ENCODE measurements around the gene MBP. TPM values are rescaled to one million over a fixed set of nuclear protein-coding genes. Genes with fewer than 3 reads are reported as not detected.

MBP gene
- polyA plus RNA-seq, 1 donor: 28.8 TPM

DNA sequence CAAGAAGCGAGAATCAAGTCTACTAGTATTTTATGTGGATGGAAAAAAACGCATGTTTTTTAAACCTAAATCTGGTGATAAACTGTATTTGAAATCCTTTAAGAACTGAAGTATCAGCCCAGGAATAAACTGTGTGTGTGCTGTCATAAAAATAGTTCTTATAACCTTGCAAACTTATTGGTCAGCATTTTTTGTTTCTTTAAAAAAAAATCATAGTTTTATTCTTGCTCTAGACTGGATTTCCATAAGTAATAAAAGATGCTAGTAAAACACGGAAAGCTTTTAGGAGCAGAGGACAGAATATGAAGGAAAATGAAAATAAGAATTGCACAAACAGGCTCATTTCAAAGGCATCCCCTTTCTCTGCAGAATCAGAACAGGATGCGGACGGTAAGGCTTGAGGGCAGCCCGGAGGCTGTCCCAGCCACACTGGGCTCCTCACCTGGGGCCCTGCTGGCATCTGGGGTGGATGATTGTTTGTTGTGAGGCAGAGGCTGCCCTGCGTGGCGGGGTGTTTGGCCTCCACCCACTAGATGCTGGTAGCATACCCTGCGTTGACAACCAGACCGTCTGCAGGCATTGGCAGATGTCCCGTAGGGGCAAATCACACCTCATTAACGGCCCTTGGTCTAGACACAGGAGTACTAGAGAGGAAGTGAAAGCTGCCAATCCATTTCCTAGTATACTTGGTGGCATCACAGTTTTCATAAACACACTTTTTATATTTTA lies 52.5 kb downstream of the MBP start:
- H3K4me1 ChIP-seq (ENCODE audit: control insufficient read depth, insufficient read depth, low read length): peaks cover 6% of the 10 kb centered on the region
- no peaks in the 10 kb centered on the region for H3K27me3 ChIP-seq (ENCODE audit: control insufficient read depth, insufficient read depth, low read length)
- no peak overlapping the region for H3K4me3 ChIP-seq (ENCODE audit: low read length)
- WGBS (ENCODE audit: insufficient coverage, low lambda C conversion rate): 100% methylated on average over 1 of the region's 12 CpGs
- no peak overlapping the region for H3K27ac ChIP-seq (ENCODE audit: low read length)
- DNase-seq: no peak
- no peaks in the 10 kb centered on the region for H3K9me3 ChIP-seq (ENCODE audit: control insufficient read depth, low read depth, low read length)
- peaks cover 10% of the 10 kb centered on the region for H3K36me3 ChIP-seq (ENCODE audit: control insufficient read depth, insufficient read depth, low read length)

DNA sequence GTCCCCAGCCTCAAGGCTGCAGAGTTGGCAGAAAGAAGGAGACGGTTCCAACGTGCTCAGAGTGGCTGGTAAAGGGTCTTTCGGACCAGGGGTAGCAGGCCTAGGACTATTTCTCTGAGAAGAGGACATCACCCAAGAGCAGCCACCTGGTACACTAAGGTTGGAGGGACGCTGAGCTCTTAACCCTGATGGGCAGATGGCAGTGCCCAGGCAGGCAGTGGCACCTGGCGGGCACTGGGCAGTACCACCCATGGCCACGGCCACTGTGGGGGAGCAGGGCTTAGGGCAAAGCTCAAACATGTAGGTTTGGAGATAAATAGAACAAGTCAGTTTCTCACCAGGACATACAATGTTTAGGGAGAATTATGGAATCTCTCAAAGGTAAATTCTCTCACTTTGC lies 53.5 kb downstream of the MBP start:
- Histone ChIP-seq H3K9me3 (ENCODE audit: control insufficient read depth, low read depth, low read length) (no peaks in the 10 kb centered on the region), H3K27me3 (ENCODE audit: control insufficient read depth, insufficient read depth, low read length) (no peaks in the 10 kb centered on the region), H3K36me3 (ENCODE audit: control insufficient read depth, insufficient read depth, low read length) (peaks cover 10% of the 10 kb centered on the region), H3K4me3 (ENCODE audit: low read length) (no peak overlapping the region), H3K4me1 (ENCODE audit: control insufficient read depth, insufficient read depth, low read length) (no peaks in the 10 kb centered on the region), H3K27ac (ENCODE audit: low read length) (no peak overlapping the region)
- no peak for DNase-seq
- no CpG with 5 or more reads among the region's 6 CpGs for WGBS (ENCODE audit: insufficient coverage, low lambda C conversion rate)

DNA sequence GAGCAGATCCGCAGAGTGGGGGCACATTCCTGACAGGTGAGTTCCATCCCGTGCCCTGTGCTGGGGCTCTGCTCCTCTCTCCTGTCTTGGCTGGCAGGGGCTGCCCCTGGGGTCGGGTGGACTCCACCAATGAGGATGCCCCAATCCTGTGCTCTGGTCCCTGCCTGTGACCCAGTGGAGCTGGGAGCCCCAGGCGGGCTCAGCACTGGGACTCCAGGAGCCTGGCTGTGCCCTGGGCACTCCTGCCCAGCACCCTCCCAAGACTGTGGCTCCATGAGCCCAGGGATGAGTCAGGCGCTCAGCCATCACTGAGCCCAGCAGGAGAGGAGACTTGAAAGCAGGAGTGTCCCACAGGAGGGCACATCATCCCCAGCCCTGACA lies 53.9 kb downstream of the MBP start:
- Histone ChIP-seq H3K27me3 (ENCODE audit: control insufficient read depth, insufficient read depth, low read length) (no peaks in the 10 kb centered on the region), H3K4me1 (ENCODE audit: control insufficient read depth, insufficient read depth, low read length) (no peaks in the 10 kb centered on the region), H3K4me3 (ENCODE audit: low read length) (no peak overlapping the region), H3K9me3 (ENCODE audit: control insufficient read depth, low read depth, low read length) (no peaks in the 10 kb centered on the region), H3K36me3 (ENCODE audit: control insufficient read depth, insufficient read depth, low read length) (peaks cover 10% of the 10 kb centered on the region), H3K27ac (ENCODE audit: low read length) (no peak overlapping the region)
- DNase-seq: no peak
- WGBS (ENCODE audit: insufficient coverage, low lambda C conversion rate): no CpG with 5 or more reads among the region's 5 CpGs

DNA sequence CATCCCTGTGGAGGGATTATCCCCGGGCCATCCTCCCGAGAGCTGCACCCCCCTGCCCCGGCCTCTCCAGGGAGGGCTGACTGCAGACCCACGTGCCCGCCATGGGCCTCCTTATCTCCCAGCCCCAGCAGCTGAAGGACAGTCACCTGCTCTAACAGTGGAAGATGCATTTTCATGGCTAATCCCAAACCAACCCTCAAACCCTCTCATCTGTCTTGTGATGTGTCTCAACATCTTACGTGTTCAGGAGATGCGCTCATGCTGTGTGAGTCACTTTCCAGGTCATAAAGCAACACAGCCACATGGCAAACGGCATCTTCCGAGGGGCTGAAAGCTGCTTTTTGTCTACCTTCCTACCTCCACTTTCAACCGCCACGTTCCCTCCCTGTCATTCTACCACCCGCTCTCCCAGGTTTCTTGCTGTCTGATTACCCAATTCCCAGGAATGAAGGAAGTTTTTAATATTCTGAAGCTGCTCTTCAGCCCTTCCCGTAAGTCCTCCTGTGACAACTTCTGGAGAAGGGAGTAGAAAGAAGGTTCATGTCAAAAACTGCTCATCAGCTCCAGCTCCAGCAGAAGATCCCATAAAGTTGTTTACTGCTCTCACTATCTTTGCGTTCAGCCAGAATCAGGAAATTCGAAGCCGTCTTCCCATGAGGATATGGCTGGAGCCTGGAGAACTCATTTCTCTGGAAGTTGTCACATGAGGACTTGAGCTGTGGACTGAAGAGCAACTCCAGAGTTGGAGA lies 54.5 kb downstream of the MBP start:
- WGBS (ENCODE audit: insufficient coverage, low lambda C conversion rate): 90% methylated on average over 3 of the region's 16 CpGs
- Histone ChIP-seq H3K9me3 (ENCODE audit: control insufficient read depth, low read depth, low read length) (no peaks in the 10 kb centered on the region), H3K27ac (ENCODE audit: low read length) (no peak overlapping the region), H3K36me3 (ENCODE audit: control insufficient read depth, insufficient read depth, low read length) (peaks cover 10% of the 10 kb centered on the region), H3K4me1 (ENCODE audit: control insufficient read depth, insufficient read depth, low read length) (no peaks in the 10 kb centered on the region), H3K27me3 (ENCODE audit: control insufficient read depth, insufficient read depth, low read length) (no peaks in the 10 kb centered on the region), H3K4me3 (ENCODE audit: low read length) (no peak overlapping the region)
- no peak for DNase-seq

DNA sequence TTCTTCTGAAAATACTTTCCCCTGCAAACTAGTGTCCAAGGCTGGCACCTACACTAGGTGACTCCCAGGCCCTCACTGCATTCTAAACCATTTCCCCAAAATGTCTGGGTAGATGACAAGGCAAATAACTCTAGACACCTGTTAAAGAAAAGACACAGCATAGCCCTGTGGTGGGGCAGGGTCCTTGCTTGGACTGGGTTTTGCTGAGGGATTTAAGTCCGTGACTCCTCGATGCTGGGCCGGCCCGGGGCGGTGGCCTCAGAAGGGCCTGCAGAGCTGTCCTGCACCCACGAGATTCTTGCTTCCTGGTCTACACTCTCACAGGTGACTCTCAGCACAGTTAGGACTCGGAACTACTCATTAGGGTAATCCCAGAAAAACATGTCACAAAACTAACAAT lies 55.2 kb downstream of the MBP start:
- no CpG with 5 or more reads among the region's 7 CpGs for WGBS (ENCODE audit: insufficient coverage, low lambda C conversion rate)
- Histone ChIP-seq H3K27ac (ENCODE audit: low read length) (no peak overlapping the region), H3K36me3 (ENCODE audit: control insufficient read depth, insufficient read depth, low read length) (peaks cover 10% of the 10 kb centered on the region), H3K27me3 (ENCODE audit: control insufficient read depth, insufficient read depth, low read length) (no peaks in the 10 kb centered on the region), H3K4me3 (ENCODE audit: low read length) (no peak overlapping the region), H3K4me1 (ENCODE audit: control insufficient read depth, insufficient read depth, low read length) (no peaks in the 10 kb centered on the region), H3K9me3 (ENCODE audit: control insufficient read depth, low read depth, low read length) (no peaks in the 10 kb centered on the region)
- no peak for DNase-seq

DNA sequence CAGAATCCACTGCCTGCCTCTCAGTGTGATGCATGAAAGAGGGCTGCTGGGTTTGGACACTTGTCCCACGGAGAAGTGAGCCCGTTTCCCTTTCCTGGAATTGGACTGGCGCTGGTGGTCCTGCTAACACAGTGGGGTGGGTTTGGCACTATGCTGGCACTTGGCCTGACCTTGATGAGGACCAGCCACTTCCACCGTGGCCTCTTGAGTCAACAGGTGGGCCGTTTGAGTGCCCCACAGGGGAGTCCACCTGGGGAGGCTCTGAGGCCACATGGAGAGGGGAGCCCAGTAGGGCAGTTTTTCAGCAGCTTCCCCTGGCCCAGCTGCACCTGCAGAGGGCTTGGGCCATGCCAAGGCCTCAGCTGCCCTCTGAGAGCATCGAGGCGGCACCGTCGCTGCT lies 56.5 kb downstream of the MBP start:
- Histone ChIP-seq H3K27me3 (ENCODE audit: control insufficient read depth, insufficient read depth, low read length) (no peaks in the 10 kb centered on the region), H3K4me1 (ENCODE audit: control insufficient read depth, insufficient read depth, low read length) (no peaks in the 10 kb centered on the region), H3K36me3 (ENCODE audit: control insufficient read depth, insufficient read depth, low read length) (peaks cover 10% of the 10 kb centered on the region), H3K9me3 (ENCODE audit: control insufficient read depth, low read depth, low read length) (no peaks in the 10 kb centered on the region), H3K4me3 (ENCODE audit: low read length) (no peak overlapping the region), H3K27ac (ENCODE audit: low read length) (no peak overlapping the region)
- DNase-seq: no peak
- WGBS (ENCODE audit: insufficient coverage, low lambda C conversion rate): no CpG with 5 or more reads among the region's 9 CpGs

DNA sequence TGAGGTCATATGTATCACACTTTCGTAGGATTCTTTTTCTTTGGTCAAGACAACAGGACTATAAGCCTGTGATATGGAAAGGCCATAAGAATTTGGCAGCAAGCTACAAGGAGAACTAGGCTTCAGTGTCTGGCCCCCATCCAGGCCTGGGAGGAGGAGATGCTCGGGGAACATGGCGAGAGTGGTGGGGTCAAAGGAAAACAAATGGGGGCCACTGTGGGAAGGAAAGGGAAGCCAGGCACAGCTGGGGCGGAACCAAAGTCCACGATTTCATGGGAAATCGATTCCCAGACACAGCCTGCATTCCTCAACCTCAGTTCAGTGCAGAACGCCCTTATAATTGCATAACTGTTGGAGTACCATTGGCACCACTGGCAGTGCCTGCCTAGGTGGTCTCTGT lies 58.2 kb downstream of the MBP start:
- Histone ChIP-seq H3K4me3 (ENCODE audit: low read length) (no peak overlapping the region), H3K4me1 (ENCODE audit: control insufficient read depth, insufficient read depth, low read length) (peaks cover 5% of the 10 kb centered on the region), H3K27me3 (ENCODE audit: control insufficient read depth, insufficient read depth, low read length) (no peaks in the 10 kb centered on the region), H3K27ac (ENCODE audit: low read length) (no peak overlapping the region), H3K9me3 (ENCODE audit: control insufficient read depth, low read depth, low read length) (no peaks in the 10 kb centered on the region), H3K36me3 (ENCODE audit: control insufficient read depth, insufficient read depth, low read length) (peaks cover 14% of the 10 kb centered on the region)
- DNase-seq: no peak
- 82% methylated on average over 2 of the region's 7 CpGs for WGBS (ENCODE audit: insufficient coverage, low lambda C conversion rate)

DNA sequence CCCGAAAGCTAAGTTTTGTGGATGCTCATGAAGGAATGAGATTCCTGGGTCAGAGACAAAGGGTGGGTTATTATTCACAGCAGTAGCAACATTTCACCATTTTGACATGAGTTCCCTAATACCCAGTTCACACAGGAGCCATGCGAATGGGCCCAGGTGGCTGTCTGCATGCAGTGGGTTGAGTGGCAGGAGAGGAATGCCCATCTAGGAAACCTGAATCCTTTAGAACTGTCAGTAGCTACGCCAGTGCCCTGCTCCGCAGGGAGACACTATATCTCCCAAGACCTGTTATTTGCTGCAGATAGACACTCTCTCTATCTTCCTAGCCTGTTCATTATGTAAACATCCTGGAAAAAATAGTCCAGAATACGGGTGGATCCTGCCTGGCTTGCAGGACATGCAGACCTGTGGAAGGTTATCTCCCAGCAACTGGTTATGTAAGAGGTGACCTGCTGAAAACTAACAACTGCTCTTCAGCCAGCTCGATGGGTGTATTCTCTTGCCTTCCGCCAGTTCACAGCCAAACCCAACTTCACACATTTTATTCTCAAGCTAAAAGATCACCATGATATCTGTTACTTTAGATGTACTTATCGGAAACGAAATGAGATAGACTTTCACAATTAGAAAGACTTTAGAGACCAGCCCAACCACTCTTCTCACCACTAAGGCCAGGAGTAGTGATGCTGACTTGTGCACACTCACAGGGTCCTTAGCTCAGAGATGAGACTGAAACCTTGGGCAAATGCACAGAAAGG lies 59.1 kb downstream of the MBP start:
- H3K36me3 ChIP-seq (ENCODE audit: control insufficient read depth, insufficient read depth, low read length): peaks cover 13% of the 10 kb centered on the region
- DNase-seq: peak in 1 of 2 donors; percentile 21
- no peak overlapping the region for H3K27ac ChIP-seq (ENCODE audit: low read length)
- no peaks in the 10 kb centered on the region for H3K27me3 ChIP-seq (ENCODE audit: control insufficient read depth, insufficient read depth, low read length)
- H3K4me3 ChIP-seq (ENCODE audit: low read length): no peak overlapping the region
- H3K4me1 ChIP-seq (ENCODE audit: control insufficient read depth, insufficient read depth, low read length): peaks cover 13% of the 10 kb centered on the region
- 100% methylated on average over 1 of the region's 9 CpGs for WGBS (ENCODE audit: insufficient coverage, low lambda C conversion rate)
- H3K9me3 ChIP-seq (ENCODE audit: control insufficient read depth, low read depth, low read length): no peaks in the 10 kb centered on the region

DNA sequence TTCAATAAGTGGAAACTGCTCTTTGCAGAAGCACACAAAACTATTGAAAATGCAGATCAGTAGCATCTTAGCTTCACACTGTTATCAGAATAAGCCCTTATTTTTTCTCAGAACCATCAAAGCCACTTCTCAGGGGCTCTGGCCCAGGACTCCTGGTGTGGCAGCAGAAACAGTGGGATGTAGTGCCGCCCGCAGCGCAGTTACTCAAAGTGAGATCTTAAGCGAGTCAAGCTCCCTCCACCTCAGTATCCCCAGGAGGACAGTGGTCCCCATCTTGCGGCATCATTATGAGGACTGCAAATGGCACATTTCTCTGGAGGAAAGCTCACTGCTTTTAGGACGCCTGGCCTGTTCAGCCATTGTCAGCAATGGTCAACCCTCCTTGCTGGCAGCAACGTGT lies 60.0 kb downstream of the MBP start:
- H3K36me3 ChIP-seq (ENCODE audit: control insufficient read depth, insufficient read depth, low read length): peaks cover 11% of the 10 kb centered on the region
- no peaks in the 10 kb centered on the region for H3K9me3 ChIP-seq (ENCODE audit: control insufficient read depth, low read depth, low read length)
- peak overlapping the region; percentile 32 for H3K27ac ChIP-seq (ENCODE audit: low read length)
- no peaks in the 10 kb centered on the region for H3K27me3 ChIP-seq (ENCODE audit: control insufficient read depth, insufficient read depth, low read length)
- H3K4me3 ChIP-seq (ENCODE audit: low read length): no peak overlapping the region
- WGBS (ENCODE audit: insufficient coverage, low lambda C conversion rate): no CpG with 5 or more reads among the region's 7 CpGs
- DNase-seq: no peak
- peaks cover 22% of the 10 kb centered on the region for H3K4me1 ChIP-seq (ENCODE audit: control insufficient read depth, insufficient read depth, low read length)

DNA sequence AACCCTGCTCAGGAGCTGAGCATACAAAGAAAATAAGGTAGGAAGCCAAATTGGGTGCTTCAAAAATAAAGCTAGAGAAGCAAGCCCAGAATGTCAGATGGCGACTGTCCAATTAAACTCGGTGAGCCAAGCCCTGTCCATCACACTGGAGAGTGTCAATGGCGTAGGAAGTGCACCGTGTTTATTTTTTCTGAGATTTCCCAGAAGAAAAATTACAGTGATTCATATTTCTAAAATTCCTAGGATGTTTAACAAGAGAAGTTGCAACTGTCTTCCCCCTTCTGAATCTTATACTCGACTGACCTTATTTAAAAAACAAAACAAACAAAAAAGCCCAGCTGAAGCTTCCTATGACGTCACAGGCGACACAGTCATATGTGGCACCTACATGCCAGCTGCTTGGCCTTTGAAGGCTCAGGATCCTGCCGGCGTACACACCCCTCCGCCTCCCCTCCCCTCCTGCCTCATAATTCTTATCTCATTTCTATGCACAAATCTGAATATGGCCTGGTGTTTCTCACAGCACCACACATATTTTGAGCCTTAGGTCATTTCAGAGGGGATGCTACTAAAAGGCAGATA lies 60.8 kb downstream of the MBP start:
- Histone ChIP-seq H3K27me3 (ENCODE audit: control insufficient read depth, insufficient read depth, low read length) (no peaks in the 10 kb centered on the region), H3K27ac (ENCODE audit: low read length) (peak overlapping the region; percentile 38), H3K36me3 (ENCODE audit: control insufficient read depth, insufficient read depth, low read length) (peaks cover 11% of the 10 kb centered on the region), H3K4me1 (ENCODE audit: control insufficient read depth, insufficient read depth, low read length) (peaks cover 28% of the 10 kb centered on the region), H3K9me3 (ENCODE audit: control insufficient read depth, low read depth, low read length) (no peaks in the 10 kb centered on the region), H3K4me3 (ENCODE audit: low read length) (no peak overlapping the region)
- DNase-seq: peak in 1 of 2 donors; percentile 53
- WGBS (ENCODE audit: insufficient coverage, low lambda C conversion rate): 65% methylated on average over 2 of the region's 10 CpGs

Measured in large intestine (tissue), 3 donors.